Stimulated activated CD8-positive, alpha-beta memory T cell treated with anti-CD3 and anti-CD28 coated beads, Interleukin-4, amount 100 ng/mL, for 24 hours (primary cell): Measurements from ENCODE around the gene CLEC4G.
"Not testable (repeated sequence)": the region's sequence is repeated elsewhere in the genome, so short reads cannot be mapped to it uniquely, and the experiment has no call there.

Source experiments
- DNase-seq: peaks from one replicate; pipeline ENCODE4 v3.0.0-alpha.2; 2020; ENCODE audit warnings: low read depth

Gene CLEC4G

DNA sequence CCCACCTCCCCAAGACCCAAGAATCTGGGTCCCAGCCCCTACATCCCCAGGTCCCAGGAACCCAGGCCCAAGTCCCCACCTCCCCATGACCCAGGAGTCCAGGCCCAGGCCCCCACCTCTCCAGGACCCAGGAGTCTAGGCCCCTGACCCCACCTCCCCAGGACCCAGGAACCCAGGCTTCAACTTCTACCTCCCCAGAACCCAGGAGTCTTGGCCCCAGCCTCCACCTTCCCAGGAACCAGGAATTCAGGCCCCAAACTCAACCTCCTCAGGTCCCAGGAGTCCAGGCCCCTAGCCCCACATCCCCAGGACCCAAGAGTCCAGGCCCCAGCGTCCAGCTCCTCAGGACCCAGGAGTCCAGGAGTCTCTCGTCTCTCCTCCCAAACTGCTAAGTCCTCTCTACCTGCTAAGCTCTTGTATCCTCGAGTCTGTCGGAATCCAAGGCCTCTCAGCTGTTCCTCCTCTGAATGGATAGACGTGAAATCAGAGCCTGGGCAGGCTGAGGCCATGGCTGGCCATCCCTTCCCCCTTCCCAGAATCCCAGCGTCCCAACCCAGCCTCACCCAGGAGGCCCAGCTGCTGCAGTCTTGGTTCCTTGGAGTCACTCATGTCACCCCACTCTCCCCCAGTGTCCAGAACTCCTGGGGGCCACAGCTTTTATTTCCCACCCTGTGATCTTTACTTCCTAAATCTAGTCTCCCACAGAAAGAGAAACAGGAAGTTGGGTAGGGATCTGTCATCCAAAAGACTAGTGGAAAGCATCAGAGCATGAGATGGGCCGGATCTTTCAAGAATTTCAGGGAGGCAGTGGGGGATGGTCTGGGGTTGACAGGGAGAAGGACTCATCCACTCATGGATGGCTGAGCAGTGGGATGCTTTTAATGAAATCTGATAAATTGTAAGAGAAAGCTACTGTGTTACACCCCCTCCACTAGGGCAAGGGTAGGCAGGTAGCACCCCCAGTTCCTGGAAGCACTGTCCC lies 15.3 kb upstream of the CLEC4G start, which contains the start of gene CD209:
CD209 (minus strand) TSS at position 632 of the 982 bp plus-strand sequence; CDS start at position 609, 23 bp downstream.
- DNase-seq: no peak

- not testable (repeated sequence) for DNase-seq
Measured at GRCh38 chr19:7746306-7746705, 14.4 kb upstream of the CLEC4G start.

GRCh38 chr19:7744871-7745650 lies 13.2 kb upstream of the CLEC4G start:
- no peak for DNase-seq

DNA sequence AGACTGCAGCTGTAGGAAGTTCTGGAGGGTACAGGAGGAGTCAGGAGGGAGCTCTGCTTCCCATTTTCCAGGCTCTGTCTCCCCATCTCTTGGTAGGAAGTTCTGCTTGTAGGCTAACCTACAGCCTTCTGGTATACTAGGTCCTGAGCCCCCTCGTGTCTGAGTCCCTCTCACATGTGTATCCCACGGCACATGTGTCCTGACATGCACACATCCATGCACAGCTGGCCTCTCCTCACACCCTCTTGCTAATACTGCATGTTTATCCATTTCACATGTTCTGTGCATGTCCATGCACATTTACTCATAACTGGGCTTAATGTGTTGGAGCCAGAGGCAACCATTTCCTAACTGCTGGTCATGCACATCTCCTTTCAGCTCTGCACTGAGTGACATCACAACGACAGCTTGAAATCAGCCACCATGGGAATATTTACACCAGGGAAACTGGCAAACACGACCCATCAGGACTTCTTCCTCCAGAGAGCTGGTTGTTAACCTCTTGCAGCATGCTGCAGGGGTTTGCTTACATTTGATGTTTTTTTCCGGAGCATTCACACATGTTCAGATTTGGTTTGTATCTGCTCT lies 12.4 kb upstream of the CLEC4G start:
- no peak for DNase-seq

DNA sequence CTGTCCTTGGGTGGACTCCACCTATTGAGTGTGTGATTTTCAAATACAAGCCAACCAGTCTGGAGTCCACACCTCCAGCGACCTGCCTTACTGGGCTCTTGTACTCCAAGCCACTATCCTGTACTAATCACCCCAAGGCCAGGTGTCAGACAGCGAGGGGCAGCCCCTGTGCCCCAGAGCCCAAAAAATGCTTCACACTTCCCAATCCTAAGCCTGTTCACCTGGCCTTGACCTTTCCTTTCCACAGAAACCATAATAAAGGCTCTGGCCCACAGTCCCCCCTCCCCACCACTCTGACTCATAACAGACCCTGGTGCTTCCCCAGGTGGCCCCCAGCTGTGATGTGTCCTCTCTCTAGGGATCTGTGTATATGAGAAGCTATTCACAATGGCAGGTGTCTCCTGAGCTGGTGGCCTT lies 11.5 kb upstream of the CLEC4G start:
- DNase-seq: peak; percentile 30

DNA sequence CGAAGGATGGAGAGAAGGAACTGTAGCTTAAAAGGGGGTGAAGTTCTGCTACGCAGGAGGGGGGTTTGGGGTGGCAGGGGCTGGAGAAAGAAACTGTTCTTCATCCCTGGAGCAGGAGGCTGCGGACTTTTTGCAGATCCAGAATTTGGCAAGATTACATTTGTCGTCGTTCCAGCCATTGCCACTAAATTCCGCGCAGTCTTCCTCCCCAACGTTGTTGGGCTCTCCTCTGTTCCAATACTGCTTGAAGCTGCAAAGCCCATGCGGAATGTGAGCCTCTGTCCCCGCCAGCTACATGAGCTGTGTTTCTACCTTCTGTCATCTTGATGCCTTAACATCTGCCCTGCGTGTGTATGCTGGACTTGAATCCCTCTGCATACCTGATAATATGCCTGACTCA lies 11.1 kb upstream of the CLEC4G start:
- no peak for DNase-seq

DNA sequence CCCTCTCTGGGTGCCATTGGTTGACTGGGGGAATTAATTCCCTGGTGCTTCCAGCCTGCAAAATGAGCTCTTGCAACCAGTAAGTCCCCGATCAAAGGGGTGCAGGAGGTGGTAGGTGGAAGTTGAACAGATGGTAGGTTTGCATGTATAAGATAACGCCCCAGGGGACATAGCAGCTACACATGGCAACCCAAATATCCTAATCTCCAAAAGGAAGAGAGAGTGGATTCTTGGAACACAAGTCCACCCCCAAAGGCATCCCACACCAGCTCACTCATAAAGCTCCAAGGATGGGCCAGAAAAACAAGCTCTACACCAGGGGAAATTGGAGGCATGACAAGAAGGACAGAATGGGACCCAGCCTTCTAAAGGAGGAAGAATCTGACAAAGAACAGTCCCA lies 10.7 kb upstream of the CLEC4G start:
- DNase-seq: no peak

GRCh38 chr19:7740682-7741054 lies 8.8 kb upstream of the CLEC4G start:
- DNase-seq: no peak

GRCh38 chr19:7739801-7740681 lies 8.1 kb upstream of the CLEC4G start:
- DNase-seq: no peak

DNA sequence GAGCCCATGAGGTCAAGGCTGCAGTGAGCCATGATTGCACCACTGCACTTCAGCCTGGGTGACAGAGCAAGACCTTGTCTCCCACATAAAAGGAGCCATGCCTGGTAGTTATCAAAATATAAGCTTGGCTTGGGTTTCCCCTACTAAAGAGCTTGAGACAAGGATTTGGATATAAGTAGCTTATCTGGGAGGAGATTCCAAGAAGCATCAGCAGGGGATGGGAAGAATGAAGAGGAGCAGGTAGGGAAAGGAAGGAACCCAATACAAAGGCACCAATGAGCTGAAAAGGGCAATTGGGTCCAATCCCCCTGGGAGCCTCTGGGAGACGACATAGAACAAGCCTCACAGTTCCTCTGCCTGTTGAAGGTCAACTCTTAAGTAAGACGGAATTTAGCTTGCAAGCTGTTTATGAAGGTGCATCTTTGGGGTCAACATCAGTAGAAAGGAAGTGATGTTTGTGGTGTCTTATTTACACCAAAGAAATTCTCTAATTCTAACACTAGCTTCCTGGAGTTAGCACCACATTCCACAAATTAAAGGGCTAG lies 7.4 kb upstream of the CLEC4G start:
- DNase-seq: no peak

DNA sequence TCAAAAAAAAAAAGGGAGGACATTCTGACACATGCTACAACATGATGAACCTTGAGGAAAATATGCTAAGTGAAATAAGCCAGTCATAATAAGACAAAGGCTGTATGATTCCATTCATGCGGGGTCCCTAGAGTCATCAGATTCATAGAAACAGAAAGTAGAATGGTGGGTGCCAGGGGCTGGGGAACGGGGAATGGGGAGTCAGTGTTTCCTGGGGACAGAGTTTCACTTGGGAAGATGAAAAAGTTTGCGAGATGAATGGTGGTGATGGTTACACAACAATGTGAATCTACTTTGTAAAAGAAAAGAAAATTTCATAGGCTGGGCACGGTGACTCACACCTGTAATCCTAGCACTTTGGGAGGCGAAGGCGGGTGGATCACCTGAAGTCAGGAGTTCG lies 6.1 kb upstream of the CLEC4G start:
- DNase-seq: no peak

DNA sequence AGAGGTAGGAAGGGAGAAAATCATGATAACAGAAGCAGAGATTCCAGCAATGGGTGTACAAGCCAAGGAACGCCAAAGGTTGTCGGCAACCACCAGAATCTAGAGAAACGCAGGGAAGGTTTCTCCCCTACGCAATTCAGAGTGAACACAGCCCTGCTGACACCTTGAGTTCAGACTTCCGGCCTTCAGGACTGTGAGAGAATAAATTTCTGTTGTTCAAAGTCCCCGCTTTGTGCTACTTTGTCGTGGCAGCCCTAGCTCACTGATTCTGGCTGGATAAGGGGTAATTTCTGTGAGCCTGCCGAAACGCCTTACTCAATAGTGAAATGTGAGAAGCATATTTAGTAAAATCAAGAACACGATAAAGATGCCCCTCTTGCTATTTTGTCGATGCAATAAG lies 5.3 kb upstream of the CLEC4G start:
- no peak for DNase-seq

DNA sequence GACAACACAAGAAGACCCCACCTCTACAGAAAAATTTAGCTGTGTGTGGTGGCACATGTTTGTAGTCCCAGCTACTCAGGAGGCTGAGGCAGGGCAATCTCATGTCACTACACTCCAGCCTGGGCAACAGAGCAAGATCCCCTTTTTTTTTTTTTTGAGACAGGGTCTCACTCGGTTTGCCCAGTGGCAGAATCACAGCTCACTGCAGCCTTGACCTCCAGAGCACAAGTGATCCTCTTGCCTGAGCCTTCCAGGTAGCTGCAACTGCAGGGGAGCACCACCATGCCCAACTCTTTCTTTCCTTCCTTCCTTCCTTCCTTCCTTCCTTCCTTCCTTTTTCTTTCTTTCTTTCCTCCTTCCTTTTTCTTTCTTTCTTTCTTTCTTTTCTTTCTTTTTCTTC lies 4.2 kb upstream of the CLEC4G start:
- DNase-seq: no peak

DNA sequence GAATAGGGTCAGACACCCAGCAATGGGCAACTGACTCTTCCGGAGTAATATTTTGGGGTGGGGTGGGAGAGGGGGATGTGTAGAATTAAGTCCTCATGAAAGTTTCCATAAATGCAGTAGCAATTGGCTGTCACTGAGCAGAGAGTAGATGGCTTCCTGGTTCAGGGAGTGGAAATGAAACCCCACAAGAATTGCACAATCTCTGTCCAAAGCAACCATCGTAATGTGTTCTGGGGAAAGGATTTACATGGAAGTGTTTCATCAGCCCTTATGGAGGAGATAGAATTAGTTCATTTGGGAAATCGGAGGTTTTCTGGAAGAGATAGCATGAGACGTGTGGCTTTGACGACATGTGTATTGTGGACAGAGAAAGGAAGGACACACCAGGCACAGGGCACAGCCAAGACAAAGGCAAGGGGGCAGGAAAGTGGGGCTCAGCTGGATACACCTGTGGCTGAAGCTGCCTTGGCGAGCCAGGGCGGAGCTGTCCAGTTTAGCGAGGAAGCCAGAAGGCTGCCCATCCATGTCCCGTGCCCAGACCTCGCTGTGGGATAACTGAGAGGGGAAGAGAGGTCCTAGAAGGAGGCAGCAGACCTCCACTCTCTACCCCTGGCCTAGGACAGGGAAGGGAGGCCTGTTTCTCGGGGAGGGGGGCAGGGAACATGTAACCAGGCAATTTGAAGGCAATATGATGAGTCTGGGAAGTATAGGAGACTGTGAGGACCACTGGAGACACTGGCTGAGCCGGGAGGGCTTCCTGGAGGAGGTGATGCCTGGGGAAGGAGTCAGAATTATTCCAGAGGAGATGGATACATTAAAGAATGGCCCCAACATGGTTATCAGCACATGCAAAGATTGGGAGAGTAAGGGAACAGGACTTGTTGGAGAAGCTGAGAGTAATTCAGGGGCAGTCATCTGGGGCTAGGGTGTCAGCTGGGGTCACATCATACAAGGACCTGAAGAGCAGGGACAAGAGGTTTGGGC lies 2.6 kb upstream of the CLEC4G start:
- no peak for DNase-seq

DNA sequence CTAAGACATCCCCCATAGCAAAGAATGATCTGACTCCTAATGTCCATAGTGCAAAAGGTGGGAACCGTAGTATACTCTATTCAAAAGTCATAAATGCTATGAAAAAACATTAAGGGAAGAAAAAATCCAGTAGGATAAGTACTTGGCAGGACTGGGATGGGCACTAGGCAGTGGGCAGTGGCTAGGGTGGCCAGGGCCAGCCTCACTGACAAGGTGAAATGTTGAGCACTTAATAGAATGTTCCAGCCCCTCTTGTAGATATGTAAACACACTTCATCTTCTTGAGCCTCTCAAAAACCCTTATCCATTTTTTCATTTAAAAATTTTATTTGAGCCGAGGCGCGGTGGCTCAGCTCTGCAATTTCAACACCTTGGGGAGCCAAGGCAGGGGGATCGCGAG lies 1.5 kb upstream of the CLEC4G start:
- no peak for DNase-seq

- no peak for DNase-seq
Measured at GRCh38 chr19:7731615-7732014, 295 bp downstream of the CLEC4G start.

- no peak for DNase-seq
Measured at GRCh38 chr19:7731218-7731595, 703 bp downstream of the CLEC4G start.

- DNase-seq: no peak
Measured at GRCh38 chr19:7730286-7731217, 1.4 kb downstream of the CLEC4G start.

DNA sequence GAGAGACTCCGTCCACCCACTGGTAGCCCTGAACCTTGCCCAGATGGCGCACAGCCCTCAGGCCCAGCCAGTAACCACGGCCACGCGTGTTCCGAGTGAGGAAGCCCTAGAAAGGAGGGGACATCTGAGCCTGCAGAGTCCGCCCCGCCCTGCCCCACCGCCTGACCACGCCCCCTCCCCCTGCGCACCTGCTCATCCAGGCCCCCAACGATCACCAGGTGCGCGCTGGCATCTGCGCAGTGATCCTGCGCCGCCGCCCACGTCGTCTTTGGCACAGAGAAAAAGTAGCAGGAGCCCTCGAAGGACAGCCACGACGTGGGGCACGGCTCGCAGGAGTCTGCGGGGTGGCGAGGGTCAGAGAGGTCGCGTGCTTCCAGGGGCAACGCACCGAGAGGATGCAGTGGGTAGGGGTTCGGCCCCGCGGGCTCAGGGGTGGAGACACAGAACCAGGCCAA lies 2.1 kb downstream of the CLEC4G start:
- DNase-seq: no peak
